Erythroblast (primary cell): ENCODE data around the gene HSPB1.
"Not testable (repeated sequence)": the region's sequence is repeated elsewhere in the genome, so short reads cannot be mapped to it uniquely, and the experiment has no call there.

Source experiments
- DNase-seq, 2 experiments: peaks; one replicate each; lab custom pipeline; 2025; lab: John Stamatoyannopoulos, UW
- GATA1 ChIP-seq: IDR thresholded peaks from 2 replicates; pipeline ENCODE4 v1.6.1; 2011; ENCODE audit warnings: low read depth, mild to moderate bottlenecking, control low read depth, low read length, moderate library complexity
- POLR2A ChIP-seq: IDR thresholded peaks from 2 replicates; pipeline ENCODE4 v1.6.1; 2011; ENCODE audit warnings: mild to moderate bottlenecking, low read length

HSPB1 gene

DNA sequence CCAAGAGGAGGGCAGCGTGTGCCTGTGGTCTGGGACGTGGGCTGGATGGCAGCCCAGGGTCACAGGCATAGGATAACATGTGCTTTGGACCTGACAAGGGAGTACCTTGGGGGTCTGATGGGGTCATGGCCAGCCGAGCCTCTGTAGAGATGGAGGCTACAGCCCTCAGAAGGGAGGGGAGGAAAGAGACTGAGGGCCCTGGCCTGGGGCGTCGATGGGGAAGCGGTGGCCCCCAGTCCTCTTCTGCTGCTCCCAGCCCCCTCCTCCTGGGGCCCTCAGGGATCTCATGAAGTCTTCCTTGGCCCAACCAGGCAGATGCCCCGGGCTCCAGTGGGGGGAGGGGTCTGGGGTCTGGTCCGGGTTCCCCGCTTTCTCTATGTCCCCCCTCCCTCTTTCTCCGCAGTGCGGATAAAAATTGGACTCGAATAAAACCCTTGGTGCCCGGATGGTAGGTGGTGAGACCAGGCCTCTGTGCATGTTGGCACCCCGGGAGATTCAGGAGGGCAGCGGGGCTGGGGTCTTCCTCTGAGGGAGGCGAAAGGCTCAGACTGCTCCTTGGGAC, 15.6 kb upstream of the HSPB1 start:
- TF ChIP-seq GATA1 (no peak), POLR2A (no peak)

DNA sequence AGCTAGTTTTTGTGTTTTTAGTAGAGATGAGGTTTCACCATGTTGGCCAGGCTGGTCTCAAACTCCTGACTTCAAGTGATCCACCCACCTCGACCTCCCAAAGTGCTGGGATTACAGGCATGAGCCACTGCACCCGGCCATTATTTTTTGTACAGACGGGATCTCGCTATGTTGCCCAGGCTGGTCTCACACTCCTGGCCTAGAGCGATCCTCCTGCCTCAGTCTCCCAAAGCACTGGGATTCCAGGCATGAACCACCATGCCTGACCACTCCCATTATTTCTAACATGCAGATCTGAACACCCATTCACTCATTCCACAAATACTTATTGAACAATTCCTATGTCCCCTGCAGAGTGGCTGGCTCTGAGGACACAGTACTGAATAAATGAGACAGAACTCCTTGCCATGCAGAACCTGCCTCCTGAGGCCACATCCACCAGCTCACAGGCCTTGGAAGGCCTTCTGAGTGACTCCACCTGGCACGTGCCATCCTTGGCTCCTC, 11.6 kb upstream of the HSPB1 start:
- DNase-seq = not testable (repeated sequence)

More for the DNA sequence above, 15.6 kb upstream of the HSPB1 start:
- DNase-seq = no peak

DNA sequence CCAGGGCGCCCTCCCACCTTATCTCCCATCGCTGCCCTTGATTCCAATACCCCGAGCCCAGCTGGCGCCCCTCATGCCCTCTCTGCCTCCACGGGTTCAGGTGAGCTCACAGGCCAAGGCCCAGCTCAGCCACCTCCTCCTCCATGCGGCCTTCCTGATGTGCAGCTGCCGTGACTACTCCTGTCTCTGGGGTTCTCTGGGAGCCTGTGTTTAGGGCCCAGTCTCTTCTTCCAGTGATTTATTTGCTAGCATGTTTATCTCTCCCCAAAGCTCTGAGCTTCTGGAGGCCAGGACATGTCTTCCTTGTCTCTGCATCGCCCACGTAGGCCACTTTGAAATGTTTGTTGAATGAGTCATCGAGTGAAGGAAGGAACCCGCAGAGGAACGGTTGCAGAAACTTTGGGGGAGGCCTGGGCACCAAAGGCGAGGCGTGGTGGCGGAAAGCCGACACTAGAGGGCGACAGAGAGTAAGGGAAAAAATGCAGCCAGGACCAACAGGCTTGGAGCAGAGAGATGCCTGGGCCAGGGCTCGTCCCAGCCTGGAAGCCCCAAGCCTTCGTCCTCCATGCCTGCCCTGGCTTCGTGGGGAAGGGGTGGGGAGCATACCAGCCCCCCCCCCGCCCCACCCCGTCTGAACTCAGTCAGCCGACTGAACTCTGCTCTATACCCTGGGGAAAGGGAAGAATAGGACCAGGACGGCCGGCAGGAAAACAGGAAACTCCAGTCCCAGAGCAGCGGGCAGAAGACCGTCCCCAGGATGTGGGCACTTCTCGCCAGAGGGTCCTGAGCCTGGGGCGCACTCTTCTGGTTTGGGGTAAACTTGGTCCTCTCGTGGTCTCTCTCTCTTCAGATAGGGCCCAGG, 10.9 kb upstream of the HSPB1 start:
- no peak for TF ChIP-seq GATA1
- TF ChIP-seq POLR2A = no peak
- peak; percentile 67 to 88 for DNase-seq

DNA sequence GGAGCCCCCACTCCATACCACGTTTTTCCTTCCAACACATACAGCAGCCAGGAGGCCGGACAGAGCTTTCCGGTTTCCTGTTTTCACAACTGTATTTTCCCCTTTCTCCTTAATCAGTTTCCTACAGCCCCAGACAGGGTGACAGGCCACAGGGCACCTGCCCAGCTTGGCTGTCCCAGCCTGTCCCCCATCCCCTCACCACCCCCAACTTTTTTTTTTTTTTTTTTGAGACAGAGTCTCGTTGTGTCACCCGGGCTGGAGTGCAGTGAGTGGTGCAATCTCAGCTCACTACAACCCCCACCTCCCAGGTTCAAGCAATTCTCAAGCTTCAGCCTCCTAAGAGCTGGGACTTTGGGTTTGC, 10.3 kb upstream of the HSPB1 start:
- TF ChIP-seq GATA1 = no peak
- no peak for TF ChIP-seq POLR2A
- DNase-seq = no peak

DNA sequence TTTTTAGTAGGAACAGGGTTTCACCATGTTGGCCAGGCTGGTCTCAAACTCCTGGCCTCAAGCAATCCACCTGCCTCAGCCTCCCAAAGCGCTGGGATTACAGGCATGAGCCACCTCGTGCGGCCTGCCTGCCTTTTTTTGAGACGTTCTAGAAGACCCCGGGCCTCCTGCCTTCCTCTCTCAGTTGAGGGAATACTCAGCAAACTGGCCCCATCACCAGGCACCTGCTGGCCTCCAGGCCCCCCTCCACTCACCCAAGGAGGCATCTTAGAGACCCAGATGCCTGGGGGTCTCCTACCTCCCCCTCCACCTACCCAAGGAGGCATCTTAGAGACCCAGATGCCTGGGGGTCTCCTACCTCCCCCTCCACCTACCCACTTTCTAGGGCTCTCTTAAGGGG, 9.6 kb upstream of the HSPB1 start:
- not testable (repeated sequence) for DNase-seq

DNA sequence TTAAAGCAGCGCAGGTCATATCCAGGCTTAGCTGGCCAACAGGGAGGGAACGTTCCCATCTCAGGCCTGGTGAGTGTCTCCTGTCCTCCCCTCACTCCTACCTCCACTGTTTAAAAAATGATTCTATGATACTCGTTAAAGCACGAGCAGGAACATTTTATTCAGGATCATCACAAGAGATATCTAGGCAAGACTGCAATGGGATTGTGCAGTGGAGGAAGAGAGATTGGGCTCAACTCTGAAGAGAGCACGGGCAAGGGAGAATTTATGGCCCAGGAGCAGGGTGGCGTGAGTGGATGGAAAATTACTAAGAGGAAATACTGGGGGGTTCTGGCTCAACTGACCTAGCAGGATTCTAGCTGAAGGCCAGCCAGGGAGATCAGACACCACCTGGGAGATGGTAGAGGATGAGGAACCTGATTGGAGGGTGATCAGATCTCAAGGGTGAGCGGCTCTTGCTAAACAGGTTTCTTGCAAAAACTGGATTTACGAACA, 9.0 kb upstream of the HSPB1 start:
- TF ChIP-seq GATA1 = no peak
- TF ChIP-seq POLR2A = no peak
- DNase-seq = no peak

DNA sequence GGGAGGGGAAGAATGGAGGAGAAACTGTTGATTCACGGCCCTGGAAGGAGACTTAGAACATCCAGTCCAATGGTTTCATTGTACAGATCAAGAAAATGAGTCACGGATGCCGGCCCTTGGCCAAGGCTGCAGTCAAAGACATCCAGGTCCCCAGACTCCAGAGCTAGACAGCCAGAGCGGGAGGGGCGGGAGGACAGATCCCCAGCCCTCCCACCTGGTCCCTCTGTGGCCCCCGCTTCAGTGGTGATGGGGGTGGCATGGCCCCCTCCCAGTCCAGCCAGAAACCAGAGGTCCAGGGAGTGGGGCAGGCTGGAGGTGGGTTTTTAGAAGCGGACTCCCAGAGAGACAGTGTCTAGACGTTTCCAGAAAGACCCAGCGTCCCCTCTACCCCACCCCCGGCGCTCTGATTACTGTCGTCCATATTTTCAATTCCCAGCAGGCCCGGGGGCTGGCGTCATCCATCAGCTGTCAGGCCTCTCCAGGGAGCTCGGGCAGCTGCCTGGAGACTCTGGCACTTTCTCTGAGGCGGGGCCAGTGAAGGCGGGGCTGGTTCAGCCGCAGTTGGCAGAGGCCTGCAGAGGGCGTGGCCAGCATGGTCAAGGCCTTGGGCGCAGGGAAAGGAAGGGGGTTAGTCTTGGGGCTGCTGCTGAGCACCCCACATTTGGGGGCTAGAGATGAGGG, 8.0 kb upstream of the HSPB1 start:
- TF ChIP-seq GATA1 = no peak
- no peak for TF ChIP-seq POLR2A
- DNase-seq = peak; percentile 76 to 82

DNA sequence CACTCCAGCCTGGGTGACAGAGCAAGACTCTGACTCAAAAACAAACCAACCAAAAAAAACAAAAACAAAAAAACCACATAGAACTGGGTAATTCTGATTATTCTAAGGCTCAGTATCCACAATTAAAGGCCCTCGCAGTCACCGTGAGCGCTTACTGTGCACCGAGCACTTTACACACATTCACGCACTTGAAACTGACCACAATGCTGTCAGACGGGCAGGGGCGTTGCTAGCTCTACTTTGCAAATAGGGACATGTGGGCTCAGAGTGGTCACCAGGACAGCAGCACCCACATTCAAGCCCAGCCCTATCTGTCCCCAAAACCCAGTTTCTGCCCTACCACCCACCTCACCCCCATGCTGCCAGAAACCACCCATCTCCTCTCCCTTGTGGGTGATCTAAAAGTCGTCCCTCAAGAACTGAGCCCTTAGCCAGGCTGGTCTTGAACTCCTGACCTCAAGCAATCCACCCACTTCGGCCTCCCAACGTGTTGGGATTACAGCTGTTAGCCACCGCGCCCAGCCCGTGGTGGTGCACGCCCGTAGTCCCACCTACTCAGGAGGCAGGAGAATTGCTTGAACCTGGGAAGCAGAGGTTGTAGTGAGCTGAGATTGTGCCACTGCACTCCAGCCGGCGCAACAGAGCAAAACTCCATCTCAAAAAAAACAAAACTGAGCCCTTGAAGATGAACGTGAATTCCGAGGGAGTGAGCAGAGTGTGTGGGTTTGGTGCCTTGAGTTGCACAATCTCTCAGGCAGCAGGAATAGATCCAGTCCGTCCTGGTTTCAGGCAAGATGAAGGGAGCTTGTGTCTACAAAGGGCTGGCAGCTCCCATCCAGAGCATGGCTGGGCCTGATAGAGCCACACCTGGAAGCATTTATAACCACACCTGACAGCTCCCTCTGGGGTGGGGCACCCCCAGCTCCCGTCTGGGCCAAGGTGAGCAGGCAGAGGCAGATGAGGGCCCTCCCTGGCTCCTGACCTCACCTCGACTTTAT, 5.4 kb upstream of the HSPB1 start:
- TF ChIP-seq GATA1 (no peak), POLR2A (no peak)
- no peak for DNase-seq

DNA sequence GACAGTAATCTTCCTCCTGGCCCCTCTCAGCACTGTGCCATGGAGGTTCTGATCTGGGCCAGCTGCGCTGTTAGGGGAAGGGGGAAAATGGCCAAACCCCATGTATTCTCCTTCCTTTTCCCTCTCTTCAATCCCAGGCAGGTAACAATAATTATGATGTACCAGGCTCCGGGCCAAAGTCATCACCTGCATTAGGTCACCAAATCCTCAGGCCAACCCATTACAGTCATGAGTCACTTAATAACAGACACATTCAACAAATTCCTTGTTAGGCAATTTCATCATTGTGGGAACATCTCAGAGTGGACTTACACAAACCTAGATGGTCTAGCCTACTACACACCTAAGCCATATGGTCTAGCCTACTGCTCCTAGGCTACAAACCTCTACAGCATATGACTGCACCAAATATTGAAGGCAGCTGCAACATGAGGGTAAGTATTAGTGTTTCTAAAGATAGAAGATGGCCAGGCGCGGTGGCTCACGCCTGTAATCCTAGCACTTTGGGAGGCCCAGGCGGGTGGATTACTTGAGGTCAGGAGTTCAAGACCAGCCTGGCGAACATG, 2.2 kb upstream of the HSPB1 start:
- TF ChIP-seq POLR2A (no peak), GATA1 (no peak)
- DNase-seq = no peak

DNA sequence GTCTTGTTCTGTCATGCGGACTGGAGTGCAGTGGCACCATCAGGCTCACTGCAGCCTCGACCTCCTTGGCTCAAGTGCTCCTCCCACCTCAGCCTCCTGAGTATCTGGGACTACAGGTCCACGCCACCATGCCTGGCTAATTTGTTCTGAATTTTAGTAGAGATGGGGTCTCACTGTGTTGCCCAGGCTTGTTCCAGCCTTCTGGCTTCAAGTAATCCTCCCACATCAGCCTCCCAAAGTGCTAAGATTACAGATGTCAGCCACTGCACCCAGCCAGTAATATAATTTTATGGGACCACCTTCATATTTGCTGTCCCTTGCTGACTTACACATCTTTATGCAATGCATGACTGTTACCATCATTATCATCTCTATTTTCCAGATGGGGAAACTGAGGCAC, 1.5 kb upstream of the HSPB1 start:
- TF ChIP-seq POLR2A (no peak), GATA1 (no peak)
- DNase-seq = no peak

DNA sequence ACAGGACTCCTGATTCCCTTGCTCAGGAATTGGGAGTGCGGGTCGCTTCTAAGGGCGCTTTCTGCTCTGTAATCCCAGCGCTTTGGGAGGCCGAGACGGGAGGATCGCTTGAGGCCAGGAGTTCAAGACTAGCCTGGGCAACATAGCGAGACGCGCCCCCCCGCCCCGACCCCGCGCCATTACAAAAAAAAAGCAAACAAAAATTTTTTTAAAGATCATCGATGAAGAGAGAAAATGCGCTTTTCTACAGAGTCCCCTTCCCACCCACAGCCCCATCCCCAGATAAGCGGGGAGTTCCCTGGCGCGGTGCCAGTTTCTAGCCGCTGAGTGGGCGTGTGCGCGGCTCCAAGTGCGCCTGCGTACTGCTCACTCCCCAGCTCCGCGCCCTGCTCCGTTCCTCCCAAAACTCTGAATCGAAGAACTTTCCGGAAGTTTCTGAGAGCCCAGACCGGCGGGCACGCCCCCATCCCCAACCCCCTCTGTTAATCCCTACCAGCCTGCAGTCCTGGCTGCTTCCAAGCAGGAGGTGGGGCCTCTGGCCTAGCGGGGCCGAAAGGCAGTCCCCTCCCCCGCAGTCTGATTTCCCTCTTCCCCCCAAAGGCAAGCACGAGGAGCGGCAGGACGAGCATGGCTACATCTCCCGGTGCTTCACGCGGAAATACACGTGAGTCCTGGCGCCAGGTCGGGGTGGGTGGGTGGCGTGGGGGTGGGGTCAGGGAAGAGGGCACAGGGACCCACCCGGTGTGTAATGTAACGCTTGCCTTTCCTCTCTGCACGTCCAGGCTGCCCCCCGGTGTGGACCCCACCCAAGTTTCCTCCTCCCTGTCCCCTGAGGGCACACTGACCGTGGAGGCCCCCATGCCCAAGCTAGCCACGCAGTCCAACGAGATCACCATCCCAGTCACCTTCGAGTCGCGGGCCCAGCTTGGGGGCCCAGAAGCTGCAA, 1.0 kb downstream of the HSPB1 start:
- DNase-seq = peak; percentile 87 to 93
- TF ChIP-seq POLR2A (no peak), GATA1 (no peak)

DNA sequence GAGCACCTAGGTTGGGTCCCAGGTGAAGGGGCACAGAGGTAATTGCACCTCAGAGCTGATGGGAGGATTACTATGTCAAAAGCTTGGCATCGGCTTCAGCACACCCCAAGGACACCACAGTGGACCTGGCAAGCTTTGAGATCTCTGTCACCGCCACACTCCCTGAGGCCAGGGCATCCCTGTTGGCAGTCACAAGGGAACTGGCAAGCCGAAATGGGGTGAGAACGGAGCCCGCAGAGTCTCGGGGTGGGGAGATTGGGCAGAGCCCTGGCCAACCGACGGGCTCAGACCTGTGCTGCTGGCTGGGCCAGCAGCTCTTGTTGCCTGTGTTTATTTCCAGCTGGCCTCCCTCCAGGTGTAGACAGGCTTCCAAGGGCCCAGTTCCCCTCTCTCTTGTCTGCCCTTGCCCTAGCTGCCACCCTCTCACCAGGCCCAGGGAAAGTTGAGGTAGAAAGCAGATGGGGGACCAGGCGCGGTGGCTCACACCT, 2.5 kb downstream of the HSPB1 start:
- DNase-seq = no peak
- TF ChIP-seq POLR2A = no peak
- TF ChIP-seq GATA1 = no peak

DNA sequence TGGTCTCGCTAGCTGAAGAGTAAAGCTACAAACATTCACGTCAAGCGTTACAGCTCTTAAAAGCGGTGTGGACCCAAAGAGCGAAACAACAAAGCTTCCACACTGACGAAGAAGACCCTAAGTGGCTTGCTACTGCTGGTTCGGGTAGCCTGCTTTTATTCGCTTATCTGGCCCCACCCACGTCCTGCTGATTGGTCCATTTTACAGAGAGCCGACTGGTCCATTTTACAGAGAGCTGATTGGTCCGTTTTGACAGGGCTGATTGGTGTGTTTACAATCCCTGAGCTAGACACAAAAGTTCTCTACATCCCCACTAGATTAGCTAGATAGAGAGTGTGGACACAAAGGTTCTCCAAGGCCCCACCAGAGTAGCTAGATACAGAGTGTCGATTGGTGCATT, 6.4 kb downstream of the HSPB1 start:
- not testable (repeated sequence) for DNase-seq

DNA sequence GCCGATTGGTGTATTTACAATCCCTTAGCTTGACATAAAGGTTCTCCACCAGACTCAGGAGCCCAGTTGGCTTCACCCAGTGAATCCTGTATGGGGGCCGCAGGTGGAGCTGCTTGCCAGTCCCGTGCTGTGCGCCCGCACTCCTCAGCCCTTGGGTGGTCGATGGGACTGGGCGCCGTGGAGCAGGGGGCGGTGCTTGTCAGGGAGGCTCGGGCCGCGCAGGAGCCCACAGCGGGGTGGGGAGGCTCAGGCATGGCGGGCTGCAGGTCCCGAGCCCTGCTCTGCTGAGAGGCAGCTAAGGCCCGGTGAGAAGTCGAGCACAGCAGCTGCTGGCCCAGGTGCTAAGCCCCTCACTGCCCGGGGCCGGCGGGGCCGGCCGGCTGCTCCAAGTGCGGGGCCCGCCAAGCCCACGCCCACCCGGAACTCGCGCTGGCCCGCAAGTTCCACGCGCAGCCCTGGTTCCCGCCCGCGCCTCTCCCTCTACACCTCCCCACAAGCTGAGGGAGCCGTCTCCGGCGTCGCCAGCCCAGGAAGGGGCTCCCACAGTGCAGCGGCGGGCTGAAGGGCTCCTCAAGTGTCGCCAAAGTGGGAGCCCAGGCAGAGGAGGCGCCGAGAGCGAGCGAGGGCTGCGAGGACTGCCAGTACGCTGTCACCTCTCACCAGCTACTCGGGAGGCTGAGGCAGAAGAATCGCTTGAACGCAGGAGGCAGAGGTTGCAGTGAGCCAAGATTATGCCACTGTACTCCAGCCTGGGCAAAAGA, 7.0 kb downstream of the HSPB1 start:
- not testable (repeated sequence) for DNase-seq
